ENCODE results near the gene GADD45B. TPM values are rescaled to one million over a fixed set of nuclear protein-coding genes. Genes with fewer than 3 reads are reported as not detected.
"Not testable (repeated sequence)": the region's sequence is repeated elsewhere in the genome, so short reads cannot be mapped to it uniquely, and the experiment has no call there.

GADD45B gene
- total and polyA plus RNA-seq, 10 of the 15 experiments (the other 5 are each of a cell fraction or from before 2014, with no cell fraction given): 2.4 to 180 (median 91.1) TPM

- TF ChIP-seq E2F8 (IDR thresholded peaks at IDR 0.05; ENCODE audit: low read depth, partially characterized antibody): no peak
- TF ChIP-seq EED (IDR thresholded peaks at IDR 0.05; ENCODE audit: low read depth): no peak
Measured at GRCh38 chr19:2458054-2458453, 17.9 kb upstream of the GADD45B start (continued).

GRCh38 chr19:2458776-2459175, 17.2 kb upstream of the GADD45B start:
- in situ Hi-C loops (cut with MboI); H3K27ac ChIP-seq (ENCODE audit: control insufficient read depth, insufficient read depth); H3K4me2 ChIP-seq (ENCODE audit: control insufficient read depth, insufficient read depth); H3K36me3 ChIP-seq (ENCODE audit: control insufficient read depth in 2 of 2, insufficient read depth in 2 of 2, low read length in 1 of 2); H3K9me3 ChIP-seq (replicated peaks; ENCODE audit: control insufficient read depth, insufficient read depth, low read length); H3K4me3 ChIP-seq; ATAC-seq; intact Hi-C loops (cut with micrococcal nuclease; ENCODE audit: unreplicated experiment); FAIRE-seq; DNase-seq (ENCODE audit: low read depth, low spot score); H3K27me3 ChIP-seq (replicated peaks in 1 of 2; ENCODE audit: control insufficient read depth in 2 of 2, insufficient read depth in 2 of 2, low read length in 1 of 2); H2AFZ ChIP-seq (ENCODE audit: control insufficient read depth, low read depth, low read length); H3K9ac ChIP-seq (ENCODE audit: control insufficient read depth, insufficient read depth, low read length); H4K20me1 ChIP-seq (ENCODE audit: control insufficient read depth, insufficient read depth); BruUV-seq (replicated peaks); RAD21 ChIA-PET (ENCODE audit: unreplicated experiment); SMC1A ChIA-PET (ENCODE audit: uncharacterized antibody, unreplicated experiment): not testable (repeated sequence)
- ChIA-PET POLR2A (interaction anchor here (0.6 kb wide), 1 partner anchor 290 kb away, joined by 3 read pairs; no protein-coding TSS in a partner anchor), CTCF (interaction anchor here (0.7 kb wide), 1 partner anchor 179 kb away, joined by 3 read pairs; no protein-coding TSS in a partner anchor)
- 82% methylated on average over 10 of the region's 10 CpGs for WGBS (ENCODE audit: insufficient coverage, insufficient replicate concordance, low lambda C conversion rate, missing lambda C conversion rate)
- H3K79me2 ChIP-seq (ENCODE audit: control insufficient read depth, insufficient read depth, low read length): peaks cover 35% of the 10 kb centered on the region
- H3K4me1 ChIP-seq (ENCODE audit: control insufficient read depth, insufficient read depth, low read length): peaks cover 12% of the 10 kb centered on the region
